LNCAP (cell line): ENCODE measurements around the gene TCEANC2.

ENCODE experiments used
- CTCF ChIP-seq: fragments of 450-650 bp; IDR thresholded peaks from 2 replicates; pipeline ENCODE4 v1.5.1; 2017; ENCODE audit warnings: mild to moderate bottlenecking

TCEANC2 gene

GRCh38 chr1:54018635-54019034 is 34.8 kb upstream of the TCEANC2 start:
- TF ChIP-seq CTCF: no peak

GRCh38 chr1:54024358-54024757 is 29.1 kb upstream of the TCEANC2 start:
- no peak for TF ChIP-seq CTCF

GRCh38 chr1:54027848-54028247 is 25.6 kb upstream of the TCEANC2 start:
- no peak for TF ChIP-seq CTCF

- TF ChIP-seq CTCF: no peak
Measured at GRCh38 chr1:54028306-54029251, 24.8 kb upstream of the TCEANC2 start.

GRCh38 chr1:54037476-54037875 is 15.9 kb upstream of the TCEANC2 start:
- TF ChIP-seq CTCF: no peak

GRCh38 chr1:54041806-54042205 is 11.6 kb upstream of the TCEANC2 start:
- no peak for TF ChIP-seq CTCF

GRCh38 chr1:54045496-54045895 is 7.9 kb upstream of the TCEANC2 start:
- no peak for TF ChIP-seq CTCF
